ENCODE data around the gene SAMD11.

DNA sequence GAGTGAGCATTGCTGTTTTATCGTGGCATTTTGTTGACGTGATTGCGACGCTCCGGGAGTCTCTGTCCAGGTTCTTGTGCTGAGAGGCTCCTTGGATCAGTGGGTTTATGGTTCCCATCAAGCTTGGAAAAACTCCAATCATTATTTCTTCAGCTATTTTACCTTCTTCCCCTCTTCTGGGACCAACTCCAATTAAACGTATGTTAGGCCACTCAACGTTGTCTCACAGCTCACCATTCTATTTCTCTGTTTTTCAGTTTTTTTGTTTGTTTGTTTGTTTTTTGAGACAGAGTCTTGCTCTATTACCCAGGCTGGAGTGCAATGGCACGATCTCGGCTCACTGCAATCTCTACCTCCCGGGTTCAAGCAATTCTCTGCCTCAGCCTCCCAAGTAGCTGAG is 68.2 kb downstream of the SAMD11 start:
- TF ChIP-seq, protein P1, sequence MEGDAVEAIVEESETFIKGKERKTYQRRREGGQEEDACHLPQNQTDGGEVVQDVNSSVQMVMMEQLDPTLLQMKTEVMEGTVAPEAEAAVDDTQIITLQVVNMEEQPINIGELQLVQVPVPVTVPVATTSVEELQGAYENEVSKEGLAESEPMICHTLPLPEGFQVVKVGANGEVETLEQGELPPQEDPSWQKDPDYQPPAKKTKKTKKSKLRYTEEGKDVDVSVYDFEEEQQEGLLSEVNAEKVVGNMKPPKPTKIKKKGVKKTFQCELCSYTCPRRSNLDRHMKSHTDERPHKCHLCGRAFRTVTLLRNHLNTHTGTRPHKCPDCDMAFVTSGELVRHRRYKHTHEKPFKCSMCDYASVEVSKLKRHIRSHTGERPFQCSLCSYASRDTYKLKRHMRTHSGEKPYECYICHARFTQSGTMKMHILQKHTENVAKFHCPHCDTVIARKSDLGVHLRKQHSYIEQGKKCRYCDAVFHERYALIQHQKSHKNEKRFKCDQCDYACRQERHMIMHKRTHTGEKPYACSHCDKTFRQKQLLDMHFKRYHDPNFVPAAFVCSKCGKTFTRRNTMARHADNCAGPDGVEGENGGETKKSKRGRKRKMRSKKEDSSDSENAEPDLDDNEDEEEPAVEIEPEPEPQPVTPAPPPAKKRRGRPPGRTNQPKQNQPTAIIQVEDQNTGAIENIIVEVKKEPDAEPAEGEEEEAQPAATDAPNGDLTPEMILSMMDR (IDR thresholded peaks at IDR 0.05), result no peak
- TF ChIP-seq POLR2AphosphoS5 (IDR thresholded peaks at IDR 0.05), result no peak
